Endodermal cell (in vitro differentiated cells): ENCODE data around the gene ME3. TPM values are rescaled to one million over a fixed set of nuclear protein-coding genes. Genes with fewer than 3 reads are reported as not detected.

Experiments used
- DNase-seq: peaks from one replicate; pipeline ENCODE4 v3.0.0-alpha.2; 2017
- H3K27ac ChIP-seq: 2 replicates; pipeline ENCODE4 v1.5.1; 2013; ENCODE audit warnings: mild to moderate bottlenecking, low read depth, low read length, moderate library complexity
- H3K27me3 ChIP-seq: 2 replicates; pipeline ENCODE4 v1.6.1; 2013; ENCODE audit warnings: mild to moderate bottlenecking, low read length, moderate library complexity; ENCODE audit not compliant: insufficient read depth, control insufficient read depth, poor library complexity, severe bottlenecking
- H3K36me3 ChIP-seq: 2 replicates; pipeline ENCODE4 v1.7.0; 2013; ENCODE audit warnings: mild to moderate bottlenecking, low read length, moderate library complexity; ENCODE audit not compliant: control insufficient read depth, insufficient read depth
- H3K4me1 ChIP-seq: one replicate; pipeline ENCODE4 v1.7.0; 2013; ENCODE audit warnings: low read length; ENCODE audit not compliant: control insufficient read depth, insufficient read depth
- H3K4me3 ChIP-seq: 2 replicates; pipeline ENCODE4 v1.5.1; 2013; ENCODE audit warnings: mild to moderate bottlenecking, low read length, moderate library complexity
- H3K9ac ChIP-seq: 2 replicates; pipeline ENCODE4 v1.6.1; 2013; ENCODE audit warnings: mild to moderate bottlenecking, low read length, moderate library complexity; ENCODE audit not compliant: poor library complexity, severe bottlenecking; ENCODE audit errors: extremely low read depth
- H3K9me3 ChIP-seq: 2 replicates; pipeline ENCODE4 v1.6.1; 2013; ENCODE audit warnings: mild to moderate bottlenecking, low read length, moderate library complexity; ENCODE audit not compliant: control insufficient read depth
- H3K27ac Mint-ChIP-seq: 2 replicates; pipeline ENCODE4 v1.8.0; 2020; ENCODE audit warnings: mixed read lengths
- H3K27me3 Mint-ChIP-seq: 2 replicates; pipeline ENCODE4 v1.8.0; 2021; ENCODE audit warnings: mild to moderate bottlenecking, mixed read lengths; ENCODE audit not compliant: insufficient read depth
- H3K36me3 Mint-ChIP-seq: 2 replicates; pipeline ENCODE4 v1.8.0; 2020; ENCODE audit warnings: low read depth, mixed read lengths
- H3K4me1 Mint-ChIP-seq: 2 replicates; pipeline ENCODE4 v1.8.0; 2020; ENCODE audit warnings: mixed read lengths
- H3K4me3 Mint-ChIP-seq: 2 replicates; pipeline ENCODE4 v1.8.0; 2020; ENCODE audit warnings: mild to moderate bottlenecking, moderate library complexity, mixed read lengths
- H3K9me3 Mint-ChIP-seq: 2 replicates; pipeline ENCODE4 v1.8.0; 2020; ENCODE audit warnings: mild to moderate bottlenecking, mixed read lengths
- CTCF ChIP-seq: fragments of 200-600 bp; sonication (generic); conservative IDR thresholded peaks from 2 replicates; pipeline ENCODE4 v1.5.0; 2021; ENCODE audit warnings: antibody characterized with exemption, mild to moderate bottlenecking
- WGBS, 2 experiments: methylation state at CpG; one replicate each; pipeline versions ENCODE4 v1.1.5 to v1.1.7; 2013; ENCODE audit warnings: missing lambda C conversion rate in 2 of 2, mixed read lengths in 1 of 2; ENCODE audit not compliant: insufficient coverage in 1 of 2, insufficient read length in 1 of 2; 5-methylcytosine and 5-hydroxymethylcytosine counted together
- total RNA-seq, 2 donors: library from RNA; stranded (reverse); fragmentation: NEBNext Ultra II Directional in 1 of 2; extraction: Animal tissue kit (Norgen Biotek cat#: 25700) in 1 of 2; gene quantifications; 2 replicates in 1 of 2; 3 replicates in 1 of 2; pipeline ENCODE4 v1.2.1, GENCODE V29; 2021

Gene ME3
- total RNA-seq, 2 donors from 2014 or later: 1.2 to 1.3 TPM

GRCh38 chr11:86623736-86624135, 48.7 kb downstream of the ME3 start:
- 90 to 100% methylated on average over 3 to 4 of the region's 4 CpGs for WGBS, 2 experiments
- Histone ChIP-seq H3K9ac (no peak overlapping the region), H3K27ac (no peak overlapping the region), H3K4me3 (no peak overlapping the region), H3K4me1 (no peaks in the 10 kb centered on the region), H3K36me3 (no peaks in the 10 kb centered on the region), H3K9me3 (no peaks in the 10 kb centered on the region), H3K27me3 (no peaks in the 10 kb centered on the region)
- no peak for TF ChIP-seq CTCF
- Mint-ChIP-seq H3K4me1 (no peaks in the 10 kb centered on the region), H3K4me3 (no peak overlapping the region), H3K36me3 (peaks cover 3% of the 10 kb centered on the region), H3K27ac (no peak overlapping the region), H3K27me3 (peaks cover 8% of the 10 kb centered on the region), H3K9me3 (peaks cover 4% of the 10 kb centered on the region)
- no peak for DNase-seq

DNA sequence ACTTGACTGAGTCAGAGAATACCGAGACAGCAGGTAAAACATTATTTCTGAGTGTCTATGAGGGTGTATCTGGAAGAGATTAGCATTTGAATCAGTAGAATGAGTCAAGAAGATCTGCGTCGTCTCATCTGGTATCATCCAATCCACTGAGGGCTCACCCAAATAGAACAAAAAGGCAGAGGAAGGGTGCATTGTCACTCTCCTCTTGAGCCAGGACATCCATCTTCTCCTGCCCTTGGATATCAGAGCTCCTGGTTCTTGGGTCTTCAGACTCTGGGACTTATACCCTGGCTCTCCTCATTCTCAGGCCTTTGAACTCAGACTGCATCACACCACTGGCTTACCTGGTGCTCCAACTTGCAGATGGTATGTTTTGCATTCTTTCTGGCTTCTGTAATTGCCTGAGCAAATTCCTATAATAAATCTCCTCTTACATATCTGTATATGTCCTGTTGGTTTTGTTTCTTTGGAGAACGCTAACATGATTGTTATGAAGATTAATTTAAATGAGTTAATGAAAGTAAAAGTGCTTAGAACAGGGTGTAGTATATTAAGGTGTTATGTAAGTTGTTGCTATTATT, 49.3 kb downstream of the ME3 start:
- no peaks in the 10 kb centered on the region for H3K9me3 ChIP-seq
- no peaks in the 10 kb centered on the region for H3K27me3 ChIP-seq
- H3K27ac ChIP-seq: no peak overlapping the region
- H3K36me3 ChIP-seq: no peaks in the 10 kb centered on the region
- H3K4me1 ChIP-seq: no peaks in the 10 kb centered on the region
- peaks cover 6% of the 10 kb centered on the region for H3K9me3 Mint-ChIP-seq
- no peak for TF ChIP-seq CTCF
- H3K27ac Mint-ChIP-seq: no peak overlapping the region
- no peaks in the 10 kb centered on the region for H3K4me1 Mint-ChIP-seq
- H3K4me3 Mint-ChIP-seq: no peak overlapping the region
- no peak for DNase-seq
- peaks cover 8% of the 10 kb centered on the region for H3K27me3 Mint-ChIP-seq
- 81 to 88% methylated on average over 2 to 4 of the region's 4 CpGs for WGBS, 2 experiments
- no peak overlapping the region for H3K9ac ChIP-seq
- peaks cover 3% of the 10 kb centered on the region for H3K36me3 Mint-ChIP-seq
- H3K4me3 ChIP-seq: no peak overlapping the region

- Histone ChIP-seq H3K27me3 (no peaks in the 10 kb centered on the region), H3K36me3 (no peaks in the 10 kb centered on the region), H3K4me3 (no peak overlapping the region), H3K27ac (no peak overlapping the region), H3K9ac (no peak overlapping the region), H3K9me3 (no peaks in the 10 kb centered on the region), H3K4me1 (no peaks in the 10 kb centered on the region)
- Mint-ChIP-seq H3K27me3 (peaks cover 8% of the 10 kb centered on the region), H3K4me1 (no peaks in the 10 kb centered on the region), H3K4me3 (no peak overlapping the region), H3K36me3 (peaks cover 3% of the 10 kb centered on the region), H3K9me3 (peaks cover 8% of the 10 kb centered on the region), H3K27ac (no peak overlapping the region)
- WGBS, 2 experiments: 93 to 100% methylated on average over 3 of the region's 3 CpGs
- TF ChIP-seq CTCF: no peak
- DNase-seq: no peak
These were observed 50.6 kb downstream of the ME3 start for GRCh38 chr11:86621854-86622253.
